Adrenal gland (tissue), 5 donors: Measurements from ENCODE around the gene KCNAB1.

Experiments used
- POLR2A ChIP-seq, 2 donors: fragments of 450-650 bp; IDR thresholded peaks; one replicate each; pipeline ENCODE4 v1.6.1; 2017; ENCODE audit warnings: antibody characterized with exemption in 2 of 2, mild to moderate bottlenecking in 2 of 2, moderate library complexity in 1 of 2
- TF ChIP-seq, protein P1 (sequence below), 6 experiments: fragments of 450-650 bp in 4 of 6; fragments of 200-600 bp in 2 of 6; sonication (generic) in 1 of 6; IDR thresholded peaks; 1 replicate in 5 of 6; 2 replicates in 1 of 6; pipeline versions ENCODE4 v1.5.1 to v1.8.0; 2016 to 2021; ENCODE audit warnings: antibody characterized with exemption in 6 of 6, mild to moderate bottlenecking in 2 of 6, moderate library complexity in 1 of 6
- donor health status: DM: no; HTN: no; CAD: no.

DNA sequence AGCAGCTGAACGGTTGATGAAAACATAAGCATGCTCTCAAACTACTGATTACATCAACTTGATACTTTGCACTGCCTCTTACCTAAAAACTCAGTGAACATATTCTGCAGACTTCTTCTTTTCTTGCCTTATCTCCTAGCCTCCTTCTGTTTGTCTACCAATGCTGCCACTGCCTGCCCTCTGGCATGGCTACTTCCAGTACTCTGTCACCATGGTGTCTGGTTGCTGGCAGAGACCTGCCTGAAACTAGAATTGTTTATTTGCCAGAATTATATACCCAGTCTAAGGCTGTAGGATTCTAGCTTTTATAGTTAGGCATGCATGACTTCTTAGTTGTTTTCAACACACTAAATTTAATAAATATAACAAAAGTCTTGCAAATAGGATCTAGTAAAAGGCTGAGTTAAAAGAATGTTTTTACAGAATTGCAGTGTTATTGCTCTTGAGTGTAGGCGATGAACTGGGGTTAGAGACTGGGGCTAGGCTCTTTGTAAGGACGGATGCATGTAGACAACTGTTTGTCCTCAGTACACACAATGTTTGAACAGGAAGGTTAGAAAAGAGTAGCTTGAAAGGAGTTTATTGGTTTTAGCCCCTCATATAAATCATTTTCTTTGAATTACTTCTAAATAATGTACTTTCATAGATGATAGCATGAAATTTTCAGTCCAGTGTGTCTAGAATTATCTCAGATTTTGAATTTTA is 116.3 kb downstream of the KCNAB1 start:
- TF ChIP-seq, protein P1, sequence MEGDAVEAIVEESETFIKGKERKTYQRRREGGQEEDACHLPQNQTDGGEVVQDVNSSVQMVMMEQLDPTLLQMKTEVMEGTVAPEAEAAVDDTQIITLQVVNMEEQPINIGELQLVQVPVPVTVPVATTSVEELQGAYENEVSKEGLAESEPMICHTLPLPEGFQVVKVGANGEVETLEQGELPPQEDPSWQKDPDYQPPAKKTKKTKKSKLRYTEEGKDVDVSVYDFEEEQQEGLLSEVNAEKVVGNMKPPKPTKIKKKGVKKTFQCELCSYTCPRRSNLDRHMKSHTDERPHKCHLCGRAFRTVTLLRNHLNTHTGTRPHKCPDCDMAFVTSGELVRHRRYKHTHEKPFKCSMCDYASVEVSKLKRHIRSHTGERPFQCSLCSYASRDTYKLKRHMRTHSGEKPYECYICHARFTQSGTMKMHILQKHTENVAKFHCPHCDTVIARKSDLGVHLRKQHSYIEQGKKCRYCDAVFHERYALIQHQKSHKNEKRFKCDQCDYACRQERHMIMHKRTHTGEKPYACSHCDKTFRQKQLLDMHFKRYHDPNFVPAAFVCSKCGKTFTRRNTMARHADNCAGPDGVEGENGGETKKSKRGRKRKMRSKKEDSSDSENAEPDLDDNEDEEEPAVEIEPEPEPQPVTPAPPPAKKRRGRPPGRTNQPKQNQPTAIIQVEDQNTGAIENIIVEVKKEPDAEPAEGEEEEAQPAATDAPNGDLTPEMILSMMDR (IDR thresholded peaks at IDR 0.05): no peak
- no peak for TF ChIP-seq POLR2A (IDR thresholded peaks at IDR 0.05)
